Embryonic facial prominence (tissue), 1 donor: ENCODE results near the gene TMEM200C.

Experiments
- DNase-seq: peaks from one replicate; pipeline ENCODE4 v3.0.0-alpha.2; 2016; ENCODE audit errors: extremely low spot score

The TMEM200C gene

GRCh38 chr18:5895299-5895875 is at the start of gene TMEM200C:
Gene TMEM200C, minus strand, starts transcription at chr18:5895522. Its CDS starts 3,459 bp downstream, at chr18:5892063.
- no peak for DNase-seq

- DNase-seq: no peak
These were observed 49.1 kb upstream of the TMEM200C start for GRCh38 chr18:5944448-5944847.

GRCh38 chr18:5943514-5943913 is 48.2 kb upstream of the TMEM200C start:
- DNase-seq: no peak

- no peak for DNase-seq
These were observed 47.3 kb upstream of the TMEM200C start for GRCh38 chr18:5942591-5942990.

- DNase-seq: no peak
These were observed 46.6 kb upstream of the TMEM200C start for GRCh38 chr18:5941890-5942289.

- DNase-seq: no peak
These were observed 44.7 kb upstream of the TMEM200C start for GRCh38 chr18:5939801-5940667.

- no peak for DNase-seq
These were observed 42.5 kb upstream of the TMEM200C start for GRCh38 chr18:5937795-5938194.

GRCh38 chr18:5937121-5937520 is 41.8 kb upstream of the TMEM200C start:
- no peak for DNase-seq

GRCh38 chr18:5930789-5931188 is 35.5 kb upstream of the TMEM200C start:
- no peak for DNase-seq

GRCh38 chr18:5918205-5918858 is 23.0 kb upstream of the TMEM200C start:
- DNase-seq: no peak

- no peak for DNase-seq
These were observed 19.6 kb upstream of the TMEM200C start for GRCh38 chr18:5914951-5915350.

- no peak for DNase-seq
These were observed 18.7 kb upstream of the TMEM200C start for GRCh38 chr18:5914016-5914415.

- no peak for DNase-seq
These were observed 17.2 kb upstream of the TMEM200C start for GRCh38 chr18:5912566-5912965.

- DNase-seq: no peak
These were observed 13.8 kb upstream of the TMEM200C start for GRCh38 chr18:5909125-5909524.

- DNase-seq: no peak
These were observed 8.1 kb upstream of the TMEM200C start for GRCh38 chr18:5903386-5903785.

GRCh38 chr18:5900262-5900661 is 4.9 kb upstream of the TMEM200C start:
- no peak for DNase-seq

- no peak for DNase-seq
These were observed 4.5 kb upstream of the TMEM200C start for GRCh38 chr18:5899835-5900234.

- no peak for DNase-seq
These were observed 786 bp upstream of the TMEM200C start for GRCh38 chr18:5895876-5896740.

- no peak for DNase-seq
These were observed 567 bp downstream of the TMEM200C start for GRCh38 chr18:5894611-5895298.

GRCh38 chr18:5893956-5894610 is 1.2 kb downstream of the TMEM200C start:
- DNase-seq: no peak
